ENCODE measurements around the gene C12orf42. TPM values are rescaled to one million over a fixed set of nuclear protein-coding genes. Genes with fewer than 3 reads are reported as not detected.

C12orf42 gene
- total and polyA plus RNA-seq, 2 of the 4 experiments (the other 2 are of a cell fraction) = not detected

DNA sequence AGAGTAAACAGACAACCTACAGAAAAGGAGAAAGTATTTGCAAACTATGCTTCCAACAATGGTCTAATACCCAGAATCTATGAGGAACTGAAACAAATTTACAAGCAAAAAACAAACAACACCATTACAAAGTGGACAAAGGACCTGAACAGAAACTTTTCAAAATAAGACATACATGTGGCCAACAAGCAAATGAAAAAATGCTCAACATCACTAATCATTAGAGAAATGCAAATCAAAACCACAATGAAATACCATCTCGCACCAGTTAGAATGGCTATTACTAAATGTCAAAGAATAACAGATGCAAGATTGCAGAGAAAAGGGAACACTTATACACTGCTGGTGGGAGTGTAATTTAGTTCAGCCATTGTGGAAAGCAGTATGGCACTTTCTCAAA is 125.8 kb downstream of the C12orf42 start:
- Histone ChIP-seq H2BK20ac (ENCODE audit: low read depth, low read length) (no peak overlapping the region), H3K23ac (ENCODE audit: low read depth, low read length) (no peak overlapping the region), H3K4me1 (ENCODE audit: control insufficient read depth, insufficient read depth, low read length) (no peaks in the 10 kb centered on the region), H3K36me3 (ENCODE audit: control insufficient read depth, insufficient read depth, low read length) (no peaks in the 10 kb centered on the region), H2AK5ac (ENCODE audit: low read depth, low read length) (no peak overlapping the region), H3K9me1 (ENCODE audit: insufficient read depth, low read length) (no peaks in the 10 kb centered on the region), H4K5ac (ENCODE audit: low read depth, low read length) (no peak overlapping the region), H3K27ac (ENCODE audit: insufficient read depth, low read length) (no peak overlapping the region), H4K91ac (ENCODE audit: insufficient read depth, low read depth, low read length) (no peak overlapping the region), H3K27me3 (ENCODE audit: control insufficient read depth, insufficient read depth, low read length) (no peaks in the 10 kb centered on the region), H3K9ac (ENCODE audit: low read depth, low read length) (no peak overlapping the region), H4K8ac (ENCODE audit: low read depth in 2 of 2, low read length in 2 of 2) (no peak overlapping the region), H3K14ac (replicated peaks; ENCODE audit: low read depth, low read length) (no peak overlapping the region), H2BK15ac (ENCODE audit: low read depth, low read length) (no peak overlapping the region), H2AFZ (replicated peaks; ENCODE audit: low read length, poor library complexity) (no peak overlapping the region), H3K18ac (ENCODE audit: low read depth, low read length) (no peak overlapping the region), H3K4ac (ENCODE audit: low read depth, low read length) (no peak overlapping the region), H2BK120ac (ENCODE audit: low read depth, low read length) (no peak overlapping the region), H3K9me3 (ENCODE audit: control insufficient read depth, insufficient read depth, low read length) (peaks cover 4% of the 10 kb centered on the region), H3K4me3 (ENCODE audit: insufficient read depth, low read depth, low read length) (no peak overlapping the region), H3K56ac (ENCODE audit: extremely low read depth, insufficient read depth, low read length) (no peak overlapping the region), H2AK9ac (replicated peaks; ENCODE audit: low read depth, low read length, poor library complexity) (no peak overlapping the region), H3K4me2 (ENCODE audit: low read depth, low read length) (no peak overlapping the region), H3K79me1 (ENCODE audit: low read depth in 1 of 2, low read length in 2 of 2) (no peaks in the 10 kb centered on the region), H2BK5ac (ENCODE audit: low read depth, low read length, poor library complexity, severe bottlenecking) (no peak overlapping the region), H4K20me1 (ENCODE audit: insufficient read depth, low read length) (no peaks in the 10 kb centered on the region)
- POLR2A ChIA-PET (ENCODE audit: unreplicated experiment) = no interaction called here
- TF ChIP-seq, protein P1, sequence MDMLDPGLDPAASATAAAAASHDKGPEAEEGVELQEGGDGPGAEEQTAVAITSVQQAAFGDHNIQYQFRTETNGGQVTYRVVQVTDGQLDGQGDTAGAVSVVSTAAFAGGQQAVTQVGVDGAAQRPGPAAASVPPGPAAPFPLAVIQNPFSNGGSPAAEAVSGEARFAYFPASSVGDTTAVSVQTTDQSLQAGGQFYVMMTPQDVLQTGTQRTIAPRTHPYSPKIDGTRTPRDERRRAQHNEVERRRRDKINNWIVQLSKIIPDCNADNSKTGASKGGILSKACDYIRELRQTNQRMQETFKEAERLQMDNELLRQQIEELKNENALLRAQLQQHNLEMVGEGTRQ (IDR thresholded peaks at IDR 0.05; ENCODE audit: low read depth, low read length) = no peak
- no peak for TF ChIP-seq MAZ (IDR thresholded peaks at IDR 0.05; ENCODE audit: borderline replicate concordance, low read depth, low read length)
- TF ChIP-seq FOS (IDR thresholded peaks at IDR 0.05; ENCODE audit: low read depth, low read length) = no peak
- TF ChIP-seq BHLHE40 (IDR thresholded peaks at IDR 0.05; ENCODE audit: low read depth, low read length) = no peak
- TF ChIP-seq NFE2L2 (IDR thresholded peaks at IDR 0.05; ENCODE audit: low read depth, low read length) = no peak
- no peak for TF ChIP-seq POLR2A (IDR thresholded peaks at IDR 0.05; ENCODE audit: low read depth, low read length)
- TF ChIP-seq SMC3 (IDR thresholded peaks at IDR 0.05; ENCODE audit: low read depth, low read length) = no peak
- no peak for TF ChIP-seq CHD1 (IDR thresholded peaks at IDR 0.05; ENCODE audit: low read depth, low read length)
- no peak for TF ChIP-seq RFX5 (IDR thresholded peaks at IDR 0.05; ENCODE audit: low read depth, low read length)
- TF ChIP-seq, protein P2, sequence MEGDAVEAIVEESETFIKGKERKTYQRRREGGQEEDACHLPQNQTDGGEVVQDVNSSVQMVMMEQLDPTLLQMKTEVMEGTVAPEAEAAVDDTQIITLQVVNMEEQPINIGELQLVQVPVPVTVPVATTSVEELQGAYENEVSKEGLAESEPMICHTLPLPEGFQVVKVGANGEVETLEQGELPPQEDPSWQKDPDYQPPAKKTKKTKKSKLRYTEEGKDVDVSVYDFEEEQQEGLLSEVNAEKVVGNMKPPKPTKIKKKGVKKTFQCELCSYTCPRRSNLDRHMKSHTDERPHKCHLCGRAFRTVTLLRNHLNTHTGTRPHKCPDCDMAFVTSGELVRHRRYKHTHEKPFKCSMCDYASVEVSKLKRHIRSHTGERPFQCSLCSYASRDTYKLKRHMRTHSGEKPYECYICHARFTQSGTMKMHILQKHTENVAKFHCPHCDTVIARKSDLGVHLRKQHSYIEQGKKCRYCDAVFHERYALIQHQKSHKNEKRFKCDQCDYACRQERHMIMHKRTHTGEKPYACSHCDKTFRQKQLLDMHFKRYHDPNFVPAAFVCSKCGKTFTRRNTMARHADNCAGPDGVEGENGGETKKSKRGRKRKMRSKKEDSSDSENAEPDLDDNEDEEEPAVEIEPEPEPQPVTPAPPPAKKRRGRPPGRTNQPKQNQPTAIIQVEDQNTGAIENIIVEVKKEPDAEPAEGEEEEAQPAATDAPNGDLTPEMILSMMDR (conservative IDR thresholded peaks at IDR 0.05; ENCODE audit: low read depth, low read length) = no peak
- TF ChIP-seq RCOR1 (IDR thresholded peaks at IDR 0.05; ENCODE audit: insufficient replicate concordance, low read length) = no peak
- TF ChIP-seq, protein P3, sequence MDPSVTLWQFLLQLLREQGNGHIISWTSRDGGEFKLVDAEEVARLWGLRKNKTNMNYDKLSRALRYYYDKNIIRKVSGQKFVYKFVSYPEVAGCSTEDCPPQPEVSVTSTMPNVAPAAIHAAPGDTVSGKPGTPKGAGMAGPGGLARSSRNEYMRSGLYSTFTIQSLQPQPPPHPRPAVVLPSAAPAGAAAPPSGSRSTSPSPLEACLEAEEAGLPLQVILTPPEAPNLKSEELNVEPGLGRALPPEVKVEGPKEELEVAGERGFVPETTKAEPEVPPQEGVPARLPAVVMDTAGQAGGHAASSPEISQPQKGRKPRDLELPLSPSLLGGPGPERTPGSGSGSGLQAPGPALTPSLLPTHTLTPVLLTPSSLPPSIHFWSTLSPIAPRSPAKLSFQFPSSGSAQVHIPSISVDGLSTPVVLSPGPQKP (IDR thresholded peaks at IDR 0.05; ENCODE audit: borderline replicate concordance, low read depth, low read length) = no peak
- TF ChIP-seq MXI1 (IDR thresholded peaks at IDR 0.05; ENCODE audit: borderline replicate concordance, low read depth, low read length) = no peak
- TF ChIP-seq CEBPB (IDR thresholded peaks at IDR 0.05; ENCODE audit: low read depth, low read length) = no peak
- no peak for TF ChIP-seq MAFK (IDR thresholded peaks at IDR 0.05; ENCODE audit: low read depth, low read length)
- TF ChIP-seq RAD21 (IDR thresholded peaks at IDR 0.05; ENCODE audit: low read length) = no peak
- CTCF ChIA-PET = no interaction called here
- DNase-seq = no peak
- intact Hi-C loops (cut with micrococcal nuclease) (no loop called here), dilution Hi-C loops (cut with HindIII; ENCODE audit: low sequenced_read_pairs, unreplicated experiment) (no loop called here), in situ Hi-C loops (cut with MboI; ENCODE audit: low sequenced_read_pairs) (no loop called here)
- no TSS peak for BruUV-seq (replicated peaks)
- no peak for ATAC-seq (ENCODE audit: low read depth)
- WGBS, 2 experiments (ENCODE audit: extremely low coverage in 2 of 2, insufficient read length in 1 of 2) = no CpG with 5 or more reads among the region's 1 CpG

Data from IMR-90 (cell line).